H1 (cell line): ENCODE results near the gene ESYT1. TPM values are rescaled to one million over a fixed set of nuclear protein-coding genes. Genes with fewer than 3 reads are reported as not detected.

Experiments
- CTCF ChIA-PET: fragments of 300-600 bp; sonication (Branson Sonifier 250); formaldehyde crosslinking; loops from one replicate; lab custom pipeline; 2021; ENCODE audit not compliant: partially characterized antibody; lab: Charles Lee
- POLR2A ChIA-PET: fragments of 300-600 bp; sonication (Branson Sonifier 250); formaldehyde crosslinking; loops from one replicate; lab custom pipeline; 2021; ENCODE audit warnings: inconsistent platforms; ENCODE audit not compliant: partially characterized antibody; lab: Charles Lee
- DNase-seq, 2 experiments: peaks; one replicate each; pipeline versions ENCODE4 v3.0.0 to v3.0.0-alpha.2; 2010 to 2022; ENCODE audit warnings: low spot score in 2 of 2, low read depth in 1 of 2, mixed read lengths in 1 of 2
- FAIRE-seq: peaks from 2 replicates; lab custom pipeline; 2011; peaks lifted over from hg19 to GRCh38; lab: Jason Lieb, UNC
- H2AFZ ChIP-seq: 2 replicates; pipeline ENCODE4 v1.8.1; 2012; ENCODE audit warnings: low read length, inconsistent platforms
- H2AK5ac ChIP-seq: 2 replicates; pipeline ENCODE4 v1.6.1; 2013; ENCODE audit warnings: low read depth, low read length
- H2BK120ac ChIP-seq: replicated peaks from 2 replicates; pipeline ENCODE3; 2013; ENCODE audit warnings: low read depth, low read length, inconsistent platforms
- H2BK12ac ChIP-seq: 2 replicates; pipeline ENCODE4 v1.6.1; 2013; ENCODE audit warnings: low read depth, low read length
- H2BK15ac ChIP-seq: 2 replicates; pipeline ENCODE4 v1.6.1; 2013; ENCODE audit warnings: low read length
- H2BK20ac ChIP-seq: 2 replicates; pipeline ENCODE4 v1.6.1; 2013; ENCODE audit warnings: low read length
- H2BK5ac ChIP-seq: 2 replicates; pipeline ENCODE4 v1.6.1; 2013; ENCODE audit warnings: low read depth, low read length
- H3K14ac ChIP-seq: 2 replicates; pipeline ENCODE4 v1.6.1; 2013; ENCODE audit warnings: inconsistent platforms; ENCODE audit not compliant: insufficient read length
- H3K18ac ChIP-seq: 2 replicates; pipeline ENCODE4 v1.6.1; 2013; ENCODE audit warnings: low read length; ENCODE audit errors: extremely low read depth
- H3K23ac ChIP-seq: 2 replicates; pipeline ENCODE4 v1.6.1; 2013; ENCODE audit warnings: inconsistent platforms; ENCODE audit not compliant: insufficient read length
- H3K23me2 ChIP-seq: 2 replicates; pipeline ENCODE4 v1.6.1; 2013; ENCODE audit warnings: low read depth, low read length
- H3K27ac ChIP-seq: 2 replicates; pipeline ENCODE4 v1.6.1; 2011; ENCODE audit warnings: low read depth, low read length, inconsistent platforms
- H3K27me3 ChIP-seq, 4 experiments: replicated peaks in 1 of 4; 1 replicate in 1 of 4; 2 replicates in 3 of 4; pipeline versions ENCODE4 v1.6.1 to v1.8.1; 2011 to 2013; ENCODE audit warnings: low read length in 3 of 4, mild to moderate bottlenecking in 3 of 4, inconsistent platforms in 2 of 4, mixed read lengths in 2 of 4, moderate library complexity in 1 of 4; ENCODE audit not compliant: control insufficient read depth in 3 of 4, insufficient read depth in 3 of 4; ENCODE audit errors: extremely low read depth in 1 of 4
- H3K36me3 ChIP-seq, 4 experiments: 2 replicates each; pipeline versions ENCODE4 v1.6.1 to v1.8.1; 2011 to 2013; ENCODE audit warnings: mild to moderate bottlenecking in 4 of 4, low read length in 3 of 4, moderate library complexity in 2 of 4, control low read depth in 1 of 4, inconsistent platforms in 1 of 4; ENCODE audit not compliant: insufficient read depth in 4 of 4, control insufficient read depth in 2 of 4
- H3K4ac ChIP-seq: replicated peaks from 2 replicates; pipeline ENCODE3; 2013; ENCODE audit warnings: low read length, low read depth, mixed read lengths, inconsistent platforms; ENCODE audit not compliant: insufficient read length
- H3K4me1 ChIP-seq, 4 experiments: replicated peaks in 1 of 4; 1 replicate in 1 of 4; 2 replicates in 3 of 4; pipeline versions ENCODE4 v1.6.1 to v1.8.1; 2011 to 2013; ENCODE audit warnings: low read length in 3 of 4, inconsistent platforms in 2 of 4, mixed read lengths in 1 of 4; ENCODE audit not compliant: insufficient read depth in 4 of 4, control insufficient read depth in 3 of 4
- H3K4me2 ChIP-seq, 2 experiments: 2 replicates each; pipeline versions ENCODE4 v1.6.1 to v1.8.1; 2011 to 2013; ENCODE audit warnings: low read depth in 2 of 2, low read length in 2 of 2, control low read depth in 1 of 2, inconsistent platforms in 1 of 2, mild to moderate bottlenecking in 1 of 2; ENCODE audit not compliant: insufficient read depth in 1 of 2
- H3K4me3 ChIP-seq, 4 experiments: fragments of 200-600, 300-600 bp in 1 of 4; sonication (generic), shearing (Covaris generic), sonication (Bioruptor Twin) in 1 of 4; 2 replicates each; pipeline versions ENCODE4 v1.5.1 to v1.8.1; 2011 to 2016; ENCODE audit warnings: low read length in 4 of 4, low read depth in 3 of 4, control low read depth in 2 of 4, inconsistent platforms in 2 of 4, mild to moderate bottlenecking in 2 of 4, mixed read lengths in 1 of 4, moderate library complexity in 1 of 4; ENCODE audit not compliant: insufficient read depth in 2 of 4; ENCODE audit errors: extremely low read depth in 1 of 4
- H3K56ac ChIP-seq: replicated peaks from 2 replicates; pipeline ENCODE3; 2013; ENCODE audit warnings: low read depth, mild to moderate bottlenecking, mixed read lengths, low read length, inconsistent platforms; ENCODE audit not compliant: insufficient read length
- H3K79me1 ChIP-seq: 2 replicates; pipeline ENCODE4 v1.6.1; 2013; ENCODE audit warnings: low read depth, low read length, control low read depth
- H3K79me2 ChIP-seq, 2 experiments: 2 replicates each; pipeline versions ENCODE4 v1.6.1 to v1.8.1; 2012 to 2013; ENCODE audit warnings: low read length in 2 of 2, mild to moderate bottlenecking in 2 of 2, inconsistent platforms in 1 of 2; ENCODE audit not compliant: insufficient read depth in 2 of 2, control insufficient read depth in 1 of 2
- H3K9ac ChIP-seq, 4 experiments: replicated peaks in 1 of 4; 1 replicate in 1 of 4; 2 replicates in 3 of 4; pipeline versions ENCODE4 v1.6.1 to v1.8.1; 2011 to 2013; ENCODE audit warnings: low read depth in 3 of 4, low read length in 3 of 4, control low read depth in 2 of 4, mild to moderate bottlenecking in 2 of 4, moderate library complexity in 2 of 4, inconsistent platforms in 1 of 4; ENCODE audit errors: extremely low read depth in 1 of 4
- H3K9me3 ChIP-seq, 2 experiments: 2 replicates each; pipeline versions ENCODE4 v1.6.1 to v1.8.1; 2012 to 2013; ENCODE audit warnings: mild to moderate bottlenecking in 2 of 2, moderate library complexity in 2 of 2, control low read depth in 1 of 2, inconsistent platforms in 1 of 2, low read depth in 1 of 2, low read length in 1 of 2, mixed read lengths in 1 of 2; ENCODE audit not compliant: insufficient read depth in 2 of 2
- H4K20me1 ChIP-seq, 2 experiments: replicated peaks in 1 of 2; 2 replicates each; pipeline versions ENCODE3 to v1.8.1; 2011 to 2013; ENCODE audit warnings: inconsistent platforms in 2 of 2, low read length in 2 of 2, mild to moderate bottlenecking in 1 of 2; ENCODE audit not compliant: insufficient read depth in 2 of 2, control insufficient read depth in 1 of 2
- H4K5ac ChIP-seq: 2 replicates; pipeline ENCODE4 v1.6.1; 2013; ENCODE audit warnings: low read length, low read depth, mixed read lengths, inconsistent platforms; ENCODE audit not compliant: insufficient read length
- H4K8ac ChIP-seq: 2 replicates; pipeline ENCODE4 v1.8.0; 2013; ENCODE audit warnings: mild to moderate bottlenecking, moderate library complexity, low read length, inconsistent platforms; ENCODE audit not compliant: insufficient read depth; ENCODE audit errors: extremely low read depth
- H4K91ac ChIP-seq: replicated peaks from 2 replicates; pipeline ENCODE3; 2013; ENCODE audit warnings: low read length, mixed read lengths, inconsistent platforms; ENCODE audit not compliant: insufficient read length
- ATF2 ChIP-seq: IDR thresholded peaks from 2 replicates; pipeline ENCODE4 v1.6.1; 2012; ENCODE audit warnings: low read length, inconsistent platforms
- CEBPB ChIP-seq: IDR thresholded peaks from 2 replicates; pipeline ENCODE4 v1.6.1; 2012; ENCODE audit warnings: low read depth, low read length
- CHD1 ChIP-seq: IDR thresholded peaks from 2 replicates; pipeline ENCODE4 v1.6.1; 2012; ENCODE audit warnings: low read depth, low read length, improper control_type of control experiment
- KDM4A ChIP-seq: IDR thresholded peaks from one replicate; pipeline ENCODE4 v1.7.1; 2012; ENCODE audit warnings: low read depth, mild to moderate bottlenecking, moderate library complexity, low read length, inconsistent platforms; ENCODE audit not compliant: severe bottlenecking
- KDM5A ChIP-seq: fragments of 200-600 bp; IDR thresholded peaks from 2 replicates; pipeline ENCODE4 v1.7.1; 2012; ENCODE audit warnings: mild to moderate bottlenecking, low read length, inconsistent platforms, mixed read lengths
- MAFK ChIP-seq: IDR thresholded peaks from 2 replicates; pipeline ENCODE4 v1.6.1; 2012; ENCODE audit warnings: low read depth, mild to moderate bottlenecking, improper control_type of control experiment, low read length
- RFX5 ChIP-seq: IDR thresholded peaks from 2 replicates; pipeline ENCODE4 v1.6.1; 2011; ENCODE audit warnings: low read depth, low read length, improper control_type of control experiment, borderline replicate concordance
- SIRT6 ChIP-seq: IDR thresholded peaks from one replicate; pipeline ENCODE4 v1.7.1; 2012; ENCODE audit warnings: low read length, inconsistent platforms
- SIX5 ChIP-seq: IDR thresholded peaks from 2 replicates; pipeline ENCODE4 v1.6.1; 2011; ENCODE audit warnings: mild to moderate bottlenecking, low read depth, low read length
- TCF12 ChIP-seq: IDR thresholded peaks from 2 replicates; pipeline ENCODE4 v1.6.1; 2011; ENCODE audit warnings: low read depth, mild to moderate bottlenecking, low read length
- ZNF274 ChIP-seq: IDR thresholded peaks from 2 replicates; pipeline ENCODE4 v1.7.0; 2012; ENCODE audit warnings: low read length, borderline replicate concordance; ENCODE audit errors: extremely low read depth
- WGBS, 2 experiments: shearing (Covaris generic) in 1 of 2; methylation state at CpG; one replicate each; pipeline versions ENCODE4 v1.1.6 to v1.1.7; 2013 to 2015; ENCODE audit warnings: low lambda C conversion rate in 2 of 2, mixed read lengths in 2 of 2, inconsistent platforms in 1 of 2, low coverage in 1 of 2, missing lambda C conversion rate in 1 of 2; ENCODE audit not compliant: insufficient replicate concordance in 2 of 2, insufficient coverage in 1 of 2, insufficient read length in 1 of 2; ENCODE audit errors: extremely low coverage in 1 of 2, missing lambda C conversion rate in 1 of 2; 5-methylcytosine and 5-hydroxymethylcytosine counted together
- polyA plus RNA-seq, 7 experiments: library from polyadenylated mRNA; depleted of rRNA in 3 of 7; stranded (reverse) in 5 of 7; unstranded in 2 of 7; fragments of >200 nt in 5 of 7; fragments of 200-250 nt in 2 of 7; gene quantifications; 1 replicate in 5 of 7; 2 replicates in 1 of 7; 4 replicates in 1 of 7; pipeline versions ENCODE4 v1.2.1 to v1.2.3, GENCODE V29; 2011 to 2013; ENCODE audit warnings: missing spikeins in 2 of 7, mixed read lengths in 2 of 7
- total RNA-seq: library from RNA; stranded (reverse); fragmentation: NEBNext Ultra II Directional; extraction: Animal tissue kit (Norgen Biotek cat#: 25700); gene quantifications from 2 replicates; pipeline ENCODE4 v1.2.1, GENCODE V29; 2021

Gene ESYT1
- total and polyA plus RNA-seq, 2 of the 8 experiments (the other 6 are each of a cell fraction or from before 2014, with no cell fraction given) = 86.9 to 165 TPM

DNA sequence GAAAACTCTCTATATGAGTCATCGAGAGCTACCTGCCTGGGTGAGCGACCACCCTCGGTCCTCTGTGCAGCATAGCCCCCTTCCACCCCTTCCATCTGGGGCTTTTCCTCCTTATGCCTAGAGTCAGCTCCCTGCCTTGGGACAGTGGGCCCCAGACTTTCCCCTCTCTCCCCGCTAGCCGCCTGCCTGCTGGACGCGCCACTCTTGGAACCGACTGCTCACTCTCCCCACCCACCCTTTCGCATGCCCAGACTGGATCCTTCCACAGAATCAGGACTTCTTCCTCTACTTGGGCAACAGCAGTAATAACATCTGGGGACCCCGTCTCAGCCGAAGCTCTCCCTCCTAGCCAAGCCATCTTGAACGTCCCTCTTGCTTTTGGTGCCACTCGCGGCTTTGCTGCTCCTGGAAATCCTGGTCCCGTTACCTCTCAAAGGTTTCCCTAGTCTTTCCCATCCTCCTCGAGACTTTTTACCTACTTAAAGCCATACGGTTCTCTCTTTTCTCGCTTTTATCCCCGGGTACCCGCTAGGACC lies 671 bp downstream of the ESYT1 start:
- WGBS, 2 experiments = 2% methylated on average over 18 of the region's 20 CpGs; no CpG with 5 or more reads in 1 of the 2 experiments
- peak overlapping the region; percentile 88 for H3K27ac ChIP-seq
- H4K5ac ChIP-seq = peak overlapping the region; percentile 72
- H3K4me1 ChIP-seq = peaks cover 0 to 13% (median 5%) of the 10 kb centered on the region in 4 experiments; a peak in 5 of 7 replicates
- H2AK5ac ChIP-seq = peak overlapping the region; percentile 89; the same call in 1 of the 2 replicates
- peak overlapping the region; percentile 85; the same call in 1 of the 2 replicates for H3K18ac ChIP-seq
- peak overlapping the region; percentile 96; the same call in 1 of the 2 replicates for H4K8ac ChIP-seq
- H2BK15ac ChIP-seq = peak overlapping the region; percentile 93; the same call in 1 of the 2 replicates
- peaks cover 12% of the 10 kb centered on the region for H3K23me2 ChIP-seq
- DNase-seq (no peak), FAIRE-seq (no peak)
- no peaks in the 10 kb centered on the region for H3K27me3 ChIP-seq
- peak overlapping the region; percentile 92 to 93 (median 92) for H3K9ac ChIP-seq
- H3K56ac ChIP-seq = peak overlapping the region; percentile 63
- H2BK5ac ChIP-seq = peak overlapping the region; percentile 90
- H3K14ac ChIP-seq = peak overlapping the region; percentile 20
- peak overlapping the region; percentile 3; the same call in 1 of the 2 replicates for H2AFZ ChIP-seq
- H4K20me1 ChIP-seq = peaks cover 0 to 2% of the 10 kb centered on the region in 2 experiments
- ChIA-PET POLR2A (interaction anchor here (0.9 to 5.3 kb wide), 13 partner anchors 7 to 138 kb away, joined by 3 to 161 read pairs (median 5); partner anchors contain the start of genes COQ10A, MYL6B, PA2G4 and RNF41), CTCF (interaction anchor here (0.5 to 5.4 kb wide), 12 partner anchors 9 to 1325 kb away, joined by 3 to 46 read pairs (median 6); partner anchors contain the start of genes SMARCC2 and ZC3H10)
- H3K9me3 ChIP-seq = no peaks in the 10 kb centered on the region; a peak in 1 of 4 replicates
- H3K4ac ChIP-seq = peak overlapping the region; percentile 66
- peak overlapping the region; percentile 79 to 95 (median 90) for H3K4me3 ChIP-seq
- no peak overlapping the region for H2BK120ac ChIP-seq
- H2BK20ac ChIP-seq = no peak overlapping the region
- peak overlapping the region; percentile 96 to 98 for H3K4me2 ChIP-seq
- H4K91ac ChIP-seq = peak overlapping the region; percentile 48
- peaks cover 0 to 10% of the 10 kb centered on the region in 2 experiments; a peak in 1 of 4 replicates for H3K79me2 ChIP-seq
- no peak overlapping the region for H3K23ac ChIP-seq
- H3K36me3 ChIP-seq = peaks cover 11 to 34% (median 28%) of the 10 kb centered on the region in 4 experiments
- H2BK12ac ChIP-seq = peak overlapping the region; percentile 22; the same call in 1 of the 2 replicates
- H3K79me1 ChIP-seq = no peaks in the 10 kb centered on the region
- no peak for TF ChIP-seq ZNF274
- TF ChIP-seq KDM4A = peak; percentile 45
- TF ChIP-seq MAFK = no peak
- no peak for TF ChIP-seq TCF12
- TF ChIP-seq CEBPB = no peak
- no peak for TF ChIP-seq SIRT6
- TF ChIP-seq SIX5 = no peak
- no peak for TF ChIP-seq RFX5
- no peak for TF ChIP-seq KDM5A
- 0 out of 2 replicates have a peak, but pooled peaks have one; percentile 35 for TF ChIP-seq CHD1
- no peak for TF ChIP-seq ATF2
